GM23338 (cell line): ENCODE measurements around the gene ANKFY1. TPM values are rescaled to one million over a fixed set of nuclear protein-coding genes. Genes with fewer than 3 reads are reported as not detected.

Source experiments
- EZH2phosphoT487 ChIP-seq: fragments of 200-600 bp; sonication (generic); IDR thresholded peaks from one replicate; pipeline ENCODE4 v1.8.1; 2018; ENCODE audit warnings: antibody characterized with exemption; ENCODE audit not compliant: unreplicated experiment
- POLR2AphosphoS5 ChIP-seq: IDR thresholded peaks from 2 replicates; pipeline ENCODE4 v1.6.1; 2016; ENCODE audit warnings: antibody characterized with exemption, low read depth
- polyA plus RNA-seq: library from polyadenylated mRNA; unstranded; fragments of >200 nt; fragmentation: Nextera tagmentation; extraction: Ambion mirVana; gene quantifications from 2 replicates; pipeline ENCODE4 v1.2.1, GENCODE V29; 2016
- total RNA-seq: library from RNA; depleted of rRNA; stranded (reverse); fragments of >200 nt; shearing (Covaris generic); gene quantifications from 2 replicates; pipeline ENCODE4 v1.2.3, GENCODE V29; 2014
- TF ChIP-seq, protein P1 (sequence below): IDR thresholded peaks from one replicate; pipeline ENCODE4 v1.6.1; 2018; ENCODE audit warnings: antibody characterized with exemption; ENCODE audit not compliant: unreplicated experiment
- TF ChIP-seq, protein P2 (sequence below): fragments of 250-450 bp; sonication (Bioruptor Pico); IDR thresholded peaks from 2 replicates; pipeline ENCODE4 v1.5.0; 2020; ENCODE audit warnings: mild to moderate bottlenecking, moderate library complexity
- TF ChIP-seq, protein P3 (sequence below): IDR thresholded peaks from 2 replicates; pipeline ENCODE4 v1.6.1; 2016; ENCODE audit warnings: antibody characterized with exemption

ANKFY1 gene
- total and polyA plus RNA-seq, 2 experiments from 2014 or later, result 12.9 to 44.4 TPM

DNA sequence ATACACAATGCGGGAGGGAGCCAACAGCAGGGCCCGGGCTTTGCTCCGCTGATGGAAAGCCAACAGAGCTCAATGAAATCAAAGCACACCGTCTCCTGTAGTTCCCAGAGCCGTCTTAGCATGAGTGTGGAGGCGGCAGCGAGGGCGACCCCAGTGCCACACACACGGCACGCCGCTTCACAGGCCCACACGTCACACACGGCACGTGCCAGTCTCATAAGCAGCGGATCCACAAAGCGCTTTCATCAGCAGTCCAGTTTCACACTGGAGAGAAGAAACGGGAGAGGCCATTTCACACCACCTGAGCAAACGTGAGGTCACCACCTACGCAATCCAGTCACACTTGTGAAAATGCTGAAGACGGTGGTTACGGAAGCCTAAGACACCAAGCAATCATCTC lies 86.0 kb downstream of the ANKFY1 start (continued):
- TF ChIP-seq, protein P1, sequence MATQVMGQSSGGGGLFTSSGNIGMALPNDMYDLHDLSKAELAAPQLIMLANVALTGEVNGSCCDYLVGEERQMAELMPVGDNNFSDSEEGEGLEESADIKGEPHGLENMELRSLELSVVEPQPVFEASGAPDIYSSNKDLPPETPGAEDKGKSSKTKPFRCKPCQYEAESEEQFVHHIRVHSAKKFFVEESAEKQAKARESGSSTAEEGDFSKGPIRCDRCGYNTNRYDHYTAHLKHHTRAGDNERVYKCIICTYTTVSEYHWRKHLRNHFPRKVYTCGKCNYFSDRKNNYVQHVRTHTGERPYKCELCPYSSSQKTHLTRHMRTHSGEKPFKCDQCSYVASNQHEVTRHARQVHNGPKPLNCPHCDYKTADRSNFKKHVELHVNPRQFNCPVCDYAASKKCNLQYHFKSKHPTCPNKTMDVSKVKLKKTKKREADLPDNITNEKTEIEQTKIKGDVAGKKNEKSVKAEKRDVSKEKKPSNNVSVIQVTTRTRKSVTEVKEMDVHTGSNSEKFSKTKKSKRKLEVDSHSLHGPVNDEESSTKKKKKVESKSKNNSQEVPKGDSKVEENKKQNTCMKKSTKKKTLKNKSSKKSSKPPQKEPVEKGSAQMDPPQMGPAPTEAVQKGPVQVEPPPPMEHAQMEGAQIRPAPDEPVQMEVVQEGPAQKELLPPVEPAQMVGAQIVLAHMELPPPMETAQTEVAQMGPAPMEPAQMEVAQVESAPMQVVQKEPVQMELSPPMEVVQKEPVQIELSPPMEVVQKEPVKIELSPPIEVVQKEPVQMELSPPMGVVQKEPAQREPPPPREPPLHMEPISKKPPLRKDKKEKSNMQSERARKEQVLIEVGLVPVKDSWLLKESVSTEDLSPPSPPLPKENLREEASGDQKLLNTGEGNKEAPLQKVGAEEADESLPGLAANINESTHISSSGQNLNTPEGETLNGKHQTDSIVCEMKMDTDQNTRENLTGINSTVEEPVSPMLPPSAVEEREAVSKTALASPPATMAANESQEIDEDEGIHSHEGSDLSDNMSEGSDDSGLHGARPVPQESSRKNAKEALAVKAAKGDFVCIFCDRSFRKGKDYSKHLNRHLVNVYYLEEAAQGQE, result no peak
- TF ChIP-seq EZH2phosphoT487, result no peak
- TF ChIP-seq, protein P2, sequence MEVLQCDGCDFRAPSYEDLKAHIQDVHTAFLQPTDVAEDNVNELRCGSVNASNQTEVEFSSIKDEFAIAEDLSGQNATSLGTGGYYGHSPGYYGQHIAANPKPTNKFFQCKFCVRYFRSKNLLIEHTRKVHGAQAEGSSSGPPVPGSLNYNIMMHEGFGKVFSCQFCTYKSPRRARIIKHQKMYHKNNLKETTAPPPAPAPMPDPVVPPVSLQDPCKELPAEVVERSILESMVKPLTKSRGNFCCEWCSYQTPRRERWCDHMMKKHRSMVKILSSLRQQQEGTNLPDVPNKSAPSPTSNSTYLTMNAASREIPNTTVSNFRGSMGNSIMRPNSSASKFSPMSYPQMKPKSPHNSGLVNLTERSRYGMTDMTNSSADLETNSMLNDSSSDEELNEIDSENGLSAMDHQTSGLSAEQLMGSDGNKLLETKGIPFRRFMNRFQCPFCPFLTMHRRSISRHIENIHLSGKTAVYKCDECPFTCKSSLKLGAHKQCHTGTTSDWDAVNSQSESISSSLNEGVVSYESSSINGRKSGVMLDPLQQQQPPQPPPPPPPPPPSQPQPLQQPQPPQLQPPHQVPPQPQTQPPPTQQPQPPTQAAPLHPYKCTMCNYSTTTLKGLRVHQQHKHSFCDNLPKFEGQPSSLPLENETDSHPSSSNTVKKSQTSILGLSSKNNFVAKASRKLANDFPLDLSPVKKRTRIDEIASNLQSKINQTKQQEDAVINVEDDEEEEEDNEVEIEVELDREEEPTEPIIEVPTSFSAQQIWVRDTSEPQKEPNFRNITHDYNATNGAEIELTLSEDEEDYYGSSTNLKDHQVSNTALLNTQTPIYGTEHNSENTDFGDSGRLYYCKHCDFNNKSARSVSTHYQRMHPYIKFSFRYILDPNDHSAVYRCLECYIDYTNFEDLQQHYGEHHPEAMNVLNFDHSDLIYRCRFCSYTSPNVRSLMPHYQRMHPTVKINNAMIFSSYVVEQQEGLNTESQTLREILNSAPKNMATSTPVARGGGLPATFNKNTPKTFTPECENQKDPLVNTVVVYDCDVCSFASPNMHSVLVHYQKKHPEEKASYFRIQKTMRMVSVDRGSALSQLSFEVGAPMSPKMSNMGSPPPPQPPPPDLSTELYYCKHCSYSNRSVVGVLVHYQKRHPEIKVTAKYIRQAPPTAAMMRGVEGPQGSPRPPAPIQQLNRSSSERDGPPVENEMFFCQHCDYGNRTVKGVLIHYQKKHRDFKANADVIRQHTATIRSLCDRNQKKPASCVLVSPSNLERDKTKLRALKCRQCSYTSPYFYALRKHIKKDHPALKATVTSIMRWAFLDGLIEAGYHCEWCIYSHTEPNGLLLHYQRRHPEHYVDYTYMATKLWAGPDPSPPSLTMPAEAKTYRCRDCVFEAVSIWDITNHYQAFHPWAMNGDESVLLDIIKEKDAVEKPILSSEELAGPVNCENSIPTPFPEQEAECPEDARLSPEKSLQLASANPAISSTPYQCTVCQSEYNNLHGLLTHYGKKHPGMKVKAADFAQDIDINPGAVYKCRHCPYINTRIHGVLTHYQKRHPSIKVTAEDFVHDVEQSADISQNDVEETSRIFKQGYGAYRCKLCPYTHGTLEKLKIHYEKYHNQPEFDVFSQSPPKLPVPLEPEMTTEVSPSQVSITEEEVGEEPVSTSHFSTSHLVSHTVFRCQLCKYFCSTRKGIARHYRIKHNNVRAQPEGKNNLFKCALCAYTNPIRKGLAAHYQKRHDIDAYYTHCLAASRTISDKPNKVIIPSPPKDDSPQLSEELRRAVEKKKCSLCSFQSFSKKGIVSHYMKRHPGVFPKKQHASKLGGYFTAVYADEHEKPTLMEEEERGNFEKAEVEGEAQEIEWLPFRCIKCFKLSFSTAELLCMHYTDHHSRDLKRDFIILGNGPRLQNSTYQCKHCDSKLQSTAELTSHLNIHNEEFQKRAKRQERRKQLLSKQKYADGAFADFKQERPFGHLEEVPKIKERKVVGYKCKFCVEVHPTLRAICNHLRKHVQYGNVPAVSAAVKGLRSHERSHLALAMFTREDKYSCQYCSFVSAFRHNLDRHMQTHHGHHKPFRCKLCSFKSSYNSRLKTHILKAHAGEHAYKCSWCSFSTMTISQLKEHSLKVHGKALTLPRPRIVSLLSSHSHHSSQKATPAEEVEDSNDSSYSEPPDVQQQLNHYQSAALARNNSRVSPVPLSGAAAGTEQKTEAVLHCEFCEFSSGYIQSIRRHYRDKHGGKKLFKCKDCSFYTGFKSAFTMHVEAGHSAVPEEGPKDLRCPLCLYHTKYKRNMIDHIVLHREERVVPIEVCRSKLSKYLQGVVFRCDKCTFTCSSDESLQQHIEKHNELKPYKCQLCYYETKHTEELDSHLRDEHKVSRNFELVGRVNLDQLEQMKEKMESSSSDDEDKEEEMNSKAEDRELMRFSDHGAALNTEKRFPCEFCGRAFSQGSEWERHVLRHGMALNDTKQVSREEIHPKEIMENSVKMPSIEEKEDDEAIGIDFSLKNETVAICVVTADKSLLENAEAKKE (CRISPR knock-in tag), result no peak
- no peak for TF ChIP-seq POLR2AphosphoS5
- TF ChIP-seq, protein P3, sequence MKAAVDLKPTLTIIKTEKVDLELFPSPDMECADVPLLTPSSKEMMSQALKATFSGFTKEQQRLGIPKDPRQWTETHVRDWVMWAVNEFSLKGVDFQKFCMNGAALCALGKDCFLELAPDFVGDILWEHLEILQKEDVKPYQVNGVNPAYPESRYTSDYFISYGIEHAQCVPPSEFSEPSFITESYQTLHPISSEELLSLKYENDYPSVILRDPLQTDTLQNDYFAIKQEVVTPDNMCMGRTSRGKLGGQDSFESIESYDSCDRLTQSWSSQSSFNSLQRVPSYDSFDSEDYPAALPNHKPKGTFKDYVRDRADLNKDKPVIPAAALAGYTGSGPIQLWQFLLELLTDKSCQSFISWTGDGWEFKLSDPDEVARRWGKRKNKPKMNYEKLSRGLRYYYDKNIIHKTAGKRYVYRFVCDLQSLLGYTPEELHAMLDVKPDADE, result no peak
